ENCODE measurements around the gene DNAH10.

DNAH10 gene

GRCh38 chr12:123717350-123717749 is 44.8 kb upstream of the DNAH10 start:
- no peaks in the 10 kb centered on the region for H3K9me2 ChIP-seq (replicated peaks; ENCODE audit: insufficient read depth, low read length)
- no peaks in the 10 kb centered on the region for H3K9me3 ChIP-seq (ENCODE audit: insufficient read depth, low read length)
- no peak overlapping the region for H3K4me2 ChIP-seq (ENCODE audit: low read depth, low read length, poor library complexity, severe bottlenecking)
- H2AFZ ChIP-seq (ENCODE audit: low read depth, low read length, severe bottlenecking): no peak overlapping the region
- TF ChIP-seq CTCF (IDR thresholded peaks at IDR 0.05; ENCODE audit: insufficient read depth, low read length, poor library complexity, severe bottlenecking) (no peak), EZH2phosphoT487 (conservative IDR thresholded peaks at IDR 0.05; ENCODE audit: low read length) (no peak)
- H3K79me2 ChIP-seq (ENCODE audit: insufficient read depth, low read length): peaks cover 39% of the 10 kb centered on the region
- H3F3A ChIP-seq (ENCODE audit: insufficient read depth): peaks cover 6% of the 10 kb centered on the region; the same call in 1 of the 2 replicates
- no peak overlapping the region for H3K9ac ChIP-seq (ENCODE audit: low read length)
- H3K4me3 ChIP-seq (ENCODE audit: insufficient read depth, low read length, poor library complexity, severe bottlenecking): no peak overlapping the region
- no peak overlapping the region for H3K27ac ChIP-seq (ENCODE audit: low read depth, low read length)
- H4K20me1 ChIP-seq (ENCODE audit: low read depth, low read length): no peaks in the 10 kb centered on the region; the same call in 1 of the 2 replicates
- no peaks in the 10 kb centered on the region for H3K27me3 ChIP-seq (ENCODE audit: low read length)
- H3K36me3 ChIP-seq (ENCODE audit: low read length): peaks cover 4% of the 10 kb centered on the region; the same call in 1 of the 2 replicates

GRCh38 chr12:123720141-123720814 is 41.8 kb upstream of the DNAH10 start:
- H3F3A ChIP-seq (ENCODE audit: insufficient read depth): peaks cover 1% of the 10 kb centered on the region; the same call in 1 of the 2 replicates
- H3K4me2 ChIP-seq (ENCODE audit: low read depth, low read length, poor library complexity, severe bottlenecking): no peak overlapping the region
- TF ChIP-seq CTCF (IDR thresholded peaks at IDR 0.05; ENCODE audit: insufficient read depth, low read length, poor library complexity, severe bottlenecking) (no peak), EZH2phosphoT487 (conservative IDR thresholded peaks at IDR 0.05; ENCODE audit: low read length) (no peak)
- no peaks in the 10 kb centered on the region for H3K9me2 ChIP-seq (replicated peaks; ENCODE audit: insufficient read depth, low read length)
- H3K36me3 ChIP-seq (ENCODE audit: low read length): peaks cover 7% of the 10 kb centered on the region; the same call in 1 of the 2 replicates
- H3K27ac ChIP-seq (ENCODE audit: low read depth, low read length): no peak overlapping the region
- H3K27me3 ChIP-seq (ENCODE audit: low read length): no peaks in the 10 kb centered on the region
- H3K4me3 ChIP-seq (ENCODE audit: insufficient read depth, low read length, poor library complexity, severe bottlenecking): no peak overlapping the region
- no peaks in the 10 kb centered on the region for H3K9me3 ChIP-seq (ENCODE audit: insufficient read depth, low read length)
- H3K79me2 ChIP-seq (ENCODE audit: insufficient read depth, low read length): peaks cover 15% of the 10 kb centered on the region
- H3K9ac ChIP-seq (ENCODE audit: low read length): no peak overlapping the region
- no peaks in the 10 kb centered on the region; the same call in 1 of the 2 replicates for H4K20me1 ChIP-seq (ENCODE audit: low read depth, low read length)
- no peak overlapping the region for H2AFZ ChIP-seq (ENCODE audit: low read depth, low read length, severe bottlenecking)

- H3K27me3 ChIP-seq (ENCODE audit: low read length): no peaks in the 10 kb centered on the region
- no peak for TF ChIP-seq EZH2phosphoT487 (conservative IDR thresholded peaks at IDR 0.05; ENCODE audit: low read length)
- no peak for TF ChIP-seq CTCF (IDR thresholded peaks at IDR 0.05; ENCODE audit: insufficient read depth, low read length, poor library complexity, severe bottlenecking)
- H3K36me3 ChIP-seq (ENCODE audit: low read length): peaks cover 10% of the 10 kb centered on the region; the same call in 1 of the 2 replicates
- H3K27ac ChIP-seq (ENCODE audit: low read depth, low read length): no peak overlapping the region
- no peak overlapping the region for H3K9ac ChIP-seq (ENCODE audit: low read length)
- no peaks in the 10 kb centered on the region for H3K9me3 ChIP-seq (ENCODE audit: insufficient read depth, low read length)
- no peak overlapping the region for H3K4me3 ChIP-seq (ENCODE audit: insufficient read depth, low read length, poor library complexity, severe bottlenecking)
- no peaks in the 10 kb centered on the region; the same call in 1 of the 2 replicates for H4K20me1 ChIP-seq (ENCODE audit: low read depth, low read length)
- H3F3A ChIP-seq (ENCODE audit: insufficient read depth): no peaks in the 10 kb centered on the region
- no peaks in the 10 kb centered on the region for H3K9me2 ChIP-seq (replicated peaks; ENCODE audit: insufficient read depth, low read length)
- peaks cover 7% of the 10 kb centered on the region; the same call in 1 of the 2 replicates for H3K79me2 ChIP-seq (ENCODE audit: insufficient read depth, low read length)
- H2AFZ ChIP-seq (ENCODE audit: low read depth, low read length, severe bottlenecking): no peak overlapping the region
- H3K4me2 ChIP-seq (ENCODE audit: low read depth, low read length, poor library complexity, severe bottlenecking): no peak overlapping the region
Measured at GRCh38 chr12:123721245-123721644, 40.9 kb upstream of the DNAH10 start.

All from SU-DHL-6 (cell line).